ENCODE results near the gene SPATA2L. TPM values are rescaled to one million over a fixed set of nuclear protein-coding genes. Genes with fewer than 3 reads are reported as not detected.

Gene SPATA2L
- total RNA-seq, 1 donor from 2014 or later = 9.5 TPM

DNA sequence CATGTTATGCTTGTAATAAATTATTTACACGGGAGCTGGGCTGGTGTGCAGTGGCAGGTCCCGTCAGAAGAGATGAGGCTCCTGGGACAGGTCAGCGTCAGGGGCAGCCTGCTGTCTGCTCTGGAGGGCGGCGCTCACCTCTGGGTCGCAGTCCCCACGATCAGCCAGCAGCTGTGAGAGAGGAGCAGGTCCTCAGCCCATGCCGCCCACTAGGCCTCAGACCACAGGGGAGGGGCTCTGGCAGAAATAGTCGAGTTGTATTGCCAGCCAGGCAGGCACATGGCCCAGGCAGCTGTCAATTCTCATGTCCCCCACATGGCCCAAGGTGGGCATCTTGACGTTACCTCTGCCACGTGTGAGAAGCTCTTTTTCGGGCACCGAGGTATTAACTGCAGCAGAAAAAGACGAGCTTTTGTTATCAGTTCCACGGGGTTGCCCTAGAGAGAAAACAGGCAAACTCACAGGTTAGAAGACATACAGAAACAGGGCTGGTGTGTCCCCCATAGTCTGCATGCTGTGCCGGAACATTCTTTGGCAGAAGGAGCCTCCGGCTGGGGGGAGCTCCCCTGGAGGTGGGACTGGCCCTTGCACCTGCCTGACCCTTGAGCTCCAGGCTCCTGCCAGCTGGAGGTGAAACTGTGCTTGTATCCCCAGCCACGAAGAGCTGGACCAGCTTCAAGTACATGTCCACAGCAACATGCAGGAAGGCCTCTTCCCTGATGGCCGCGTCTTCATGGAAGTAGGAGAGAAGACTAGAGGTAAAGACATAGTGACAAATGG, 37.2 kb upstream of the SPATA2L start:
- Mint-ChIP-seq H3K27me3 (ENCODE audit: unreplicated experiment) (no peaks in the 10 kb centered on the region), H3K36me3 (ENCODE audit: unreplicated experiment) (peaks cover 45% of the 10 kb centered on the region), H3K4me1 (ENCODE audit: unreplicated experiment) (no peaks in the 10 kb centered on the region), H3K9me3 (ENCODE audit: unreplicated experiment) (no peaks in the 10 kb centered on the region), H3K27ac (ENCODE audit: unreplicated experiment) (no peak overlapping the region), H3K4me3 (ENCODE audit: unreplicated experiment) (no peak overlapping the region)
- DNase-seq (ENCODE audit: extremely low spot score, unreplicated experiment) = no peak
- TF ChIP-seq, protein P1, sequence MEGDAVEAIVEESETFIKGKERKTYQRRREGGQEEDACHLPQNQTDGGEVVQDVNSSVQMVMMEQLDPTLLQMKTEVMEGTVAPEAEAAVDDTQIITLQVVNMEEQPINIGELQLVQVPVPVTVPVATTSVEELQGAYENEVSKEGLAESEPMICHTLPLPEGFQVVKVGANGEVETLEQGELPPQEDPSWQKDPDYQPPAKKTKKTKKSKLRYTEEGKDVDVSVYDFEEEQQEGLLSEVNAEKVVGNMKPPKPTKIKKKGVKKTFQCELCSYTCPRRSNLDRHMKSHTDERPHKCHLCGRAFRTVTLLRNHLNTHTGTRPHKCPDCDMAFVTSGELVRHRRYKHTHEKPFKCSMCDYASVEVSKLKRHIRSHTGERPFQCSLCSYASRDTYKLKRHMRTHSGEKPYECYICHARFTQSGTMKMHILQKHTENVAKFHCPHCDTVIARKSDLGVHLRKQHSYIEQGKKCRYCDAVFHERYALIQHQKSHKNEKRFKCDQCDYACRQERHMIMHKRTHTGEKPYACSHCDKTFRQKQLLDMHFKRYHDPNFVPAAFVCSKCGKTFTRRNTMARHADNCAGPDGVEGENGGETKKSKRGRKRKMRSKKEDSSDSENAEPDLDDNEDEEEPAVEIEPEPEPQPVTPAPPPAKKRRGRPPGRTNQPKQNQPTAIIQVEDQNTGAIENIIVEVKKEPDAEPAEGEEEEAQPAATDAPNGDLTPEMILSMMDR (IDR thresholded peaks at IDR 0.05) = no peak

DNA sequence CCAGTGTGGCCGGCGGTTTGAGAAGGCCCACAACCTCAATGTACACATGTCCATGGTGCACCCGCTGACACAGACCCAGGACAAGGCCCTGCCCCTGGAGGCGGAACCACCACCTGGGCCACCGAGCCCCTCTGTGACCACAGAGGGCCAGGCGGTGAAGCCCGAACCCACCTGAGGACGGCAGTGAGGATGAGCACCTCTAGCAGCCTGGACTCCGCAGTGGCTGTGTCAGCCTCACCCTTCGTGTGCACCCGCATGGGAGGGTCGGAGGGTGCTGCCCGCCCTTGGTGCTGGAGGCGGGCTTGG, 36.5 kb upstream of the SPATA2L start:
- peaks cover 48% of the 10 kb centered on the region for H3K36me3 Mint-ChIP-seq (ENCODE audit: unreplicated experiment)

DNA sequence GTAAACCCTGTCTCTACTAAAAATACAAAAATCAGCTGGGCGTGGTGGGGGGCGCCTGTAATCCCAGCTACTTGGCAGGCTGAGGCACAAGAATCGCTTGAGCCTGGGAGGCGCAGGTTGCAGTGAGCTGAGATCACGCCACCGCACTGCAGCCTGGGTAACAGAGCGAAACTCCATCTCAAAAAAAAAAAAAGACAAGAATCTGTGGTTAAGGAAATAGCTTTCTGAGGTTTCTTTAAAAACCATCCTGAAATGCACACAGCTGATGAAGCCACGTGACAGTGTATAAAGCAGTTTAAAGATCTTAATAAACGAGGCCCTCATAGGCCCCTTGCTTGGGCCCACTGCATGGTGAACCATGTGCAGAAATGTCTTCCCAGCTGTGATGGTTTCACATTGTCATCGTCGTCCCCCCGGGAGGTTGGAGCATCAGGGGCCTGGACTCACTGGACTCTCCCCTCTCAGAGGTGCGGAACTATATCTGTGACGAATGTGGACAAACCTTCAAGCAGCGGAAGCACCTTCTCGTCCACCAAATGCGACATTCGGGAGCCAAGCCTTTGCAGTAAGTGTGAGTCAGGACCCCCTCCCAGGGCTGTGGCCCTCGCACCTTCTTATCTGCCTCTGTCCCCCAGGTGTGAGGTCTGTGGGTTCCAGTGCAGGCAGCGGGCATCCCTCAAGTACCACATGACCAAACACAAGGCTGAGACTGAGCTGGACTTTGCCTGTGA, 36.0 kb upstream of the SPATA2L start:
- H3K9me3 Mint-ChIP-seq (ENCODE audit: unreplicated experiment) = no peaks in the 10 kb centered on the region
- H3K36me3 Mint-ChIP-seq (ENCODE audit: unreplicated experiment) = peaks cover 49% of the 10 kb centered on the region
- TF ChIP-seq, protein P1 (IDR thresholded peaks at IDR 0.05) = no peak
- H3K4me1 Mint-ChIP-seq (ENCODE audit: unreplicated experiment) = no peaks in the 10 kb centered on the region
- H3K27ac Mint-ChIP-seq (ENCODE audit: unreplicated experiment) = no peak overlapping the region
- DNase-seq (ENCODE audit: extremely low spot score, unreplicated experiment) = no peak
- no peaks in the 10 kb centered on the region for H3K27me3 Mint-ChIP-seq (ENCODE audit: unreplicated experiment)
- H3K4me3 Mint-ChIP-seq (ENCODE audit: unreplicated experiment) = no peak overlapping the region

More for the DNA sequence above, 36.5 kb upstream of the SPATA2L start:
- Mint-ChIP-seq H3K4me1 (ENCODE audit: unreplicated experiment) (no peaks in the 10 kb centered on the region), H3K27me3 (ENCODE audit: unreplicated experiment) (no peaks in the 10 kb centered on the region), H3K27ac (ENCODE audit: unreplicated experiment) (no peak overlapping the region), H3K4me3 (ENCODE audit: unreplicated experiment) (no peak overlapping the region), H3K9me3 (ENCODE audit: unreplicated experiment) (no peaks in the 10 kb centered on the region)
- DNase-seq (ENCODE audit: extremely low spot score, unreplicated experiment) = no peak
- TF ChIP-seq, protein P1 (IDR thresholded peaks at IDR 0.05) = no peak

DNA sequence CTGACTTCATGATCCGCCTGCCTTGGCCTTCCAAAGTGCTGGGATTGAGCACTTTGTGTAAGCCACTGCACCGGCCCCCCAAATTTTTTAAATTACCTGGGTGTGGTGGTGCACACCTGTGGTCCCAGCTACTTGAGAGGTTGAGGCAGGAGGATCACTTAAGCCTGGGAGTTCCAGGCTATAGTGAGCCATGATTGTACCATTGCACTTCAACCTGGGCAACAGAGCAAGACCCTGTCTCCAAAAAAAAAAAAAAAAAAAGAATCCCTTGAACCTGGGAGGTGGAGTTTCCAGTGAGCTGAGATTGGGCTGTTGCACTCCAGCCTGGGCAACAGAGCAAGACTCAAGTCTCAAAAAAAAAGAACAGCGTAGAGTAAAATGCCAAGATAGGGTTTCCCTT, 35.0 kb upstream of the SPATA2L start:
- DNase-seq (ENCODE audit: extremely low spot score, unreplicated experiment) = no peak
- H3K9me3 Mint-ChIP-seq (ENCODE audit: unreplicated experiment) = no peaks in the 10 kb centered on the region
- no peaks in the 10 kb centered on the region for H3K27me3 Mint-ChIP-seq (ENCODE audit: unreplicated experiment)
- TF ChIP-seq, protein P1 (IDR thresholded peaks at IDR 0.05) = no peak
- H3K4me1 Mint-ChIP-seq (ENCODE audit: unreplicated experiment) = no peaks in the 10 kb centered on the region
- no peak overlapping the region for H3K27ac Mint-ChIP-seq (ENCODE audit: unreplicated experiment)
- H3K36me3 Mint-ChIP-seq (ENCODE audit: unreplicated experiment) = peaks cover 52% of the 10 kb centered on the region
- no peak overlapping the region for H3K4me3 Mint-ChIP-seq (ENCODE audit: unreplicated experiment)

DNA sequence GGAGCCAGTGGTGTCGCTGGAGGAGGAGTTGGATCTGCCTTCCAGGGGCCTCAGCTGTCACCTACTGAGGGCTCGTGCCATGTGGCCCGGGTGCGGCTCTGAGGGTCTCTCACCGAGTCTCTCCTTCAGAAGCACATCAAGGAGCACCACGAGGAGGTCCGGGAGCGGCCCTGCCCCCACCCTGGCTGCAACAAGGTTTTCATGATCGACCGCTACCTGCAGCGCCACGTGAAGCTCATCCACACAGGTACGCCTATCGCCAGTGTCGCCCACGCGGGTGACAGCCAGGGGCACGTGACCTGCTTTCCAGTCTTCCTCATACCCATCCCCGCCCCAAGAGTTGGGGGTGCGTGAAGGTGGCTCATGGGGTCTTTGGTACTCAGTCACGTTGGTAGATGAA, 32.3 kb upstream of the SPATA2L start:
- H3K27me3 Mint-ChIP-seq (ENCODE audit: unreplicated experiment) = no peaks in the 10 kb centered on the region
- no peaks in the 10 kb centered on the region for H3K4me1 Mint-ChIP-seq (ENCODE audit: unreplicated experiment)
- DNase-seq (ENCODE audit: extremely low spot score, unreplicated experiment) = no peak
- TF ChIP-seq, protein P1 (IDR thresholded peaks at IDR 0.05) = no peak
- H3K9me3 Mint-ChIP-seq (ENCODE audit: unreplicated experiment) = no peaks in the 10 kb centered on the region
- no peak overlapping the region for H3K4me3 Mint-ChIP-seq (ENCODE audit: unreplicated experiment)
- no peak overlapping the region for H3K27ac Mint-ChIP-seq (ENCODE audit: unreplicated experiment)
- peaks cover 51% of the 10 kb centered on the region for H3K36me3 Mint-ChIP-seq (ENCODE audit: unreplicated experiment)

Data from osteocyte (in vitro differentiated cells).